K562 (cell line): ENCODE measurements around the gene RPL27. TPM values are rescaled to one million over a fixed set of nuclear protein-coding genes. Genes with fewer than 3 reads are reported as not detected.

Source experiments
- ATAC-seq: fragments of 200-7000 bp; cut with Tn5 transposase; 3 replicates; pipeline ENCODE4 v1.9.1; 2020; ENCODE audit warnings: moderate library complexity
- BruUV-seq: library from RNA; stranded (reverse); fragments of 400-500 nt; replicated peaks from 2 replicates; lab custom pipeline; 2021; lab: Mats Ljungman, UMichigan
- CTCF ChIA-PET: fragments of 300-600 bp; formaldehyde crosslinking; extraction: SDS; loops from one replicate; lab custom pipeline; 2021; ENCODE audit warnings: low intra/inter-chr PET ratio; lab: Yijun Ruan, JAX
- POLR2A ChIA-PET: fragments of 300-600, 350-650 bp; sonication (Branson Sonifier 250); formaldehyde crosslinking; extraction: SDS; loops from one replicate; lab custom pipeline; 2021; ENCODE audit warnings: antibody characterized with exemption, inconsistent platforms; lab: Yijun Ruan, JAX
- DNase-seq, 4 experiments: peaks; one replicate each; pipeline versions ENCODE4 v3.0.0 to v3.0.0-alpha.2; 2011 to 2018; ENCODE audit warnings: low spot score in 3 of 4, mixed read lengths in 3 of 4; ENCODE audit errors: extremely low read depth in 1 of 4
- FAIRE-seq: peaks from 2 replicates; lab custom pipeline; 2011; peaks lifted over from hg19 to GRCh38; lab: Jason Lieb, UNC
- H2AFZ ChIP-seq: 2 replicates; pipeline ENCODE4 v1.6.0; 2011; ENCODE audit warnings: low read depth, low read length, control low read depth, inconsistent platforms
- H3K27ac ChIP-seq: fragments of 200-600 bp; 3 replicates; pipeline ENCODE4 v1.8.0; 2011; ENCODE audit warnings: low read depth, mild to moderate bottlenecking, control low read depth, inconsistent platforms, low read length, moderate library complexity, mixed read lengths; ENCODE audit errors: extremely low read depth
- H3K27me3 ChIP-seq, 2 experiments: fragments of 300-600 bp in 1 of 2; 2 replicates in 1 of 2; 3 replicates in 1 of 2; pipeline versions ENCODE4 v1.6.0 to v1.8.0; 2011; ENCODE audit warnings: inconsistent platforms in 2 of 2, low read length in 2 of 2, mild to moderate bottlenecking in 1 of 2, mixed read lengths in 1 of 2, moderate library complexity in 1 of 2; ENCODE audit not compliant: control insufficient read depth in 2 of 2, insufficient read depth in 2 of 2
- H3K36me3 ChIP-seq: fragments of 300-600 bp; 3 replicates; pipeline ENCODE4 v1.8.0; 2011; ENCODE audit warnings: mild to moderate bottlenecking, low read length, inconsistent platforms; ENCODE audit not compliant: control insufficient read depth, insufficient read depth
- H3K4me1 ChIP-seq, 2 experiments: fragments of 200-600 bp in 1 of 2; replicated peaks in 1 of 2; 2 replicates in 1 of 2; 3 replicates in 1 of 2; pipeline versions ENCODE4 v1.5.1 to v1.8.0; 2011; ENCODE audit warnings: inconsistent platforms in 2 of 2, low read length in 2 of 2, mild to moderate bottlenecking in 1 of 2, mixed read lengths in 1 of 2, moderate library complexity in 1 of 2; ENCODE audit not compliant: control insufficient read depth in 2 of 2, insufficient read depth in 2 of 2
- H3K4me2 ChIP-seq: 2 replicates; pipeline ENCODE4 v1.6.1; 2011; ENCODE audit warnings: low read length, control low read depth, inconsistent platforms, mixed read lengths; ENCODE audit not compliant: insufficient read depth
- H3K4me3 ChIP-seq: fragments of 200-600 bp; sonication (generic), shearing (Covaris generic); 2 replicates; pipeline ENCODE4 v1.5.1; 2016; ENCODE audit warnings: control low read depth, inconsistent platforms
- H3K79me2 ChIP-seq: fragments of 200-600 bp; 3 replicates; pipeline ENCODE4 v1.8.0; 2011; ENCODE audit warnings: low read length, inconsistent platforms; ENCODE audit not compliant: control insufficient read depth, insufficient read depth
- H3K9ac ChIP-seq, 2 experiments: 2 replicates each; pipeline versions ENCODE4 v1.6.0 to v1.6.1; 2011; ENCODE audit warnings: low read depth in 2 of 2, low read length in 2 of 2, control low read depth in 1 of 2, inconsistent platforms in 1 of 2, mild to moderate bottlenecking in 1 of 2, mixed read lengths in 1 of 2; ENCODE audit not compliant: insufficient read depth in 1 of 2
- H3K9me1 ChIP-seq: one replicate; pipeline ENCODE4 v1.6.0; 2011; ENCODE audit warnings: inconsistent platforms, mild to moderate bottlenecking, low read length, moderate library complexity; ENCODE audit not compliant: control insufficient read depth, insufficient read depth
- H3K9me3 ChIP-seq: replicated peaks from 2 replicates; pipeline ENCODE4 v1.5.1; 2011; ENCODE audit warnings: low read depth, low read length, inconsistent platforms; ENCODE audit not compliant: control insufficient read depth, insufficient read depth
- H4K20me1 ChIP-seq: replicated peaks from 2 replicates; pipeline ENCODE4 v1.6.1; 2011; ENCODE audit warnings: low read length, inconsistent platforms, mixed read lengths; ENCODE audit not compliant: control insufficient read depth, insufficient read depth
- CHD4 ChIP-seq: fragments of 200-600 bp; sonication (generic); IDR thresholded peaks from 3 replicates; pipeline ENCODE4 v1.6.1; 2012; ENCODE audit warnings: low read depth, mild to moderate bottlenecking, mixed read lengths, low read length, inconsistent platforms; ENCODE audit not compliant: insufficient read depth, insufficient replicate concordance, poor library complexity, severe bottlenecking
- KAT8 ChIP-seq: fragments of 450-650 bp; IDR thresholded peaks from 2 replicates; pipeline ENCODE4 v1.6.1; 2016; ENCODE audit warnings: low read depth, mild to moderate bottlenecking
- WGBS: fragments of 100-300 bp; shearing (Covaris generic); methylation state at CpG from one replicate; pipeline ENCODE4 v1.1.6; 2016; ENCODE audit warnings: low coverage, mixed read lengths; ENCODE audit not compliant: insufficient coverage; ENCODE audit errors: missing lambda C conversion rate; 5-methylcytosine and 5-hydroxymethylcytosine counted together
- in situ Hi-C: fragments of 300-500 bp; cut with MboI; formaldehyde crosslinking; loops from 4 replicates; pipeline ENCODE4 v1.15.0; 2018; ENCODE audit warnings: inconsistent platforms, mixed read lengths
- intact Hi-C: fragments of 100-400 bp; cut with micrococcal nuclease; formaldehyde crosslinking; loops from 2 replicates; pipeline ENCODE4 v1.14.2; 2022
- polyA plus RNA-seq, 8 experiments: library from polyadenylated mRNA; depleted of rRNA in 4 of 8; stranded (reverse) in 5 of 8; unstranded in 3 of 8; fragments of >200 nt; fragmentation: Nextera tagmentation in 2 of 8; fragmentation: Illumina TruSeq in 1 of 8; extraction: Ambion mirVana in 2 of 8; extraction: Trizol in 1 of 8; gene quantifications; 2 replicates each; pipeline versions ENCODE4 v1.2.1 to v1.2.3, GENCODE V29; 2011 to 2014; ENCODE audit warnings: inconsistent platforms in 1 of 8, missing spikeins in 1 of 8
- total RNA-seq, 7 experiments: library from RNA; depleted of rRNA in 6 of 7; stranded (reverse); fragments of >200 nt in 6 of 7; fragmentation: Illumina TruSeq in 2 of 7; extraction: Trizol in 2 of 7; gene quantifications; 2 replicates each; pipeline versions ENCODE4 v1.2.1 to v1.2.3, GENCODE V29; 2011 to 2021; ENCODE audit warnings: low replicate concordance in 1 of 7
- TF ChIP-seq, protein P1 (sequence below): fragments of 250-450 bp; sonication (Bioruptor Pico); IDR thresholded peaks from 2 replicates; pipeline ENCODE4 v1.4.0; 2020; ENCODE audit warnings: borderline replicate concordance
- TF ChIP-seq, protein P2 (sequence below): fragments of 450-650 bp; formaldehyde crosslinking; conservative IDR thresholded peaks from 2 replicates; pipeline ENCODE4 v1.4.0; 2022; ENCODE audit warnings: mild to moderate bottlenecking, missing genetic modification characterization
- TF ChIP-seq, protein P3 (sequence below): fragments of 250-450 bp; sonication (Bioruptor Pico); IDR thresholded peaks from 2 replicates; pipeline ENCODE4 v1.5.0; 2021; ENCODE audit warnings: mild to moderate bottlenecking, moderate library complexity
- TF ChIP-seq, protein P4 (sequence below): IDR thresholded peaks from 2 replicates; pipeline ENCODE4 v1.6.1; 2011; ENCODE audit warnings: borderline replicate concordance, low read depth, mild to moderate bottlenecking, moderate library complexity, low read length; ENCODE audit not compliant: insufficient read depth, poor library complexity, severe bottlenecking

Gene RPL27
- total and polyA plus RNA-seq, 9 of the 15 experiments (the other 6 are each of a cell fraction or from before 2014, with no cell fraction given) = 1,539 to 6,155 (median 3,710) TPM

DNA sequence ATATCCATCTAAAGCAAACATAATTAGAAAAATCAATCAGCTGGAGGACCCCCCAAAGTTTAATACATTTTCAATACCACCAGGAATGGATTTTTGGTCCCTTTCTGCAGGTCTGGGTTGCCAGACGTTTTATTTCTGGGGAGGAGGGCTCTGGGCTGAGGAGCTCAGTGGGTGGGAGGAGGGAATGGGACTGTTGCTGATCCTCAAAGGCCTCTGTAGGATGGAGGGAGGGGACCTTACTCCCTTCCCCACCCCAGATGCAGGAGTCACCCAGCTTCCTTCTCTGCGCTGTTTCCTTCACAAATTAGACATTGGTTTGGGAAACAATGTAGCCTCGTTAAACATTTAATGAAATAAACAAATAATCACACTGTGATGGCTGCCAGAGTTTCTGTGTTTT lies 33.4 kb downstream of the RPL27 start:
- Histone ChIP-seq H3K4me1 (peaks cover 5 to 18% of the 10 kb centered on the region in 2 experiments; a peak in 4 of 5 replicates), H3K9me3 (no peaks in the 10 kb centered on the region), H3K36me3 (no peaks in the 10 kb centered on the region), H3K9ac (no peak overlapping the region), H3K27me3 (no peaks in the 10 kb centered on the region), H3K9me1 (no peaks in the 10 kb centered on the region), H3K4me2 (no peak overlapping the region), H3K79me2 (no peaks in the 10 kb centered on the region), H2AFZ (no peak overlapping the region), H4K20me1 (no peaks in the 10 kb centered on the region), H3K4me3 (no peak overlapping the region)
- 37% methylated on average over 3 of the region's 3 CpGs for WGBS
- in situ Hi-C loops = no loop called here
- ATAC-seq (no peak), DNase-seq (no peak), FAIRE-seq (no peak)
- POLR2A ChIA-PET = interaction anchor here (0.6 to 1.8 kb wide), 6 partner anchors 8 to 284 kb away, joined by 3 to 7 read pairs (median 3); no protein-coding TSS in a partner anchor
- BruUV-seq = no TSS peak
- TF ChIP-seq, protein P1, sequence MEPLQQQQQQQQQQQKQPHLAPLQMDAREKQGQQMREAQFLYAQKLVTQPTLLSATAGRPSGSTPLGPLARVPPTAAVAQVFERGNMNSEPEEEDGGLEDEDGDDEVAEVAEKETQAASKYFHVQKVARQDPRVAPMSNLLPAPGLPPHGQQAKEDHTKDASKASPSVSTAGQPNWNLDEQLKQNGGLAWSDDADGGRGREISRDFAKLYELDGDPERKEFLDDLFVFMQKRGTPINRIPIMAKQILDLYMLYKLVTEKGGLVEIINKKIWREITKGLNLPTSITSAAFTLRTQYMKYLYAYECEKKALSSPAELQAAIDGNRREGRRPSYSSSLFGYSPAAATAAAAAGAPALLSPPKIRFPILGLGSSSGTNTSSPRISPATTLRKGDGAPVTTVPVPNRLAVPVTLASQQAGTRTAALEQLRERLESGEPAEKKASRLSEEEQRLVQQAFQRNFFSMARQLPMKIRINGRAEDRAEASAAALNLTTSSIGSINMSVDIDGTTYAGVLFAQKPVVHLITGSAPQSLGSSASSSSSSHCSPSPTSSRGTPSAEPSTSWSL (CRISPR knock-in tag) = no peak
- no peak for TF ChIP-seq CHD4
- TF ChIP-seq, protein P2, sequence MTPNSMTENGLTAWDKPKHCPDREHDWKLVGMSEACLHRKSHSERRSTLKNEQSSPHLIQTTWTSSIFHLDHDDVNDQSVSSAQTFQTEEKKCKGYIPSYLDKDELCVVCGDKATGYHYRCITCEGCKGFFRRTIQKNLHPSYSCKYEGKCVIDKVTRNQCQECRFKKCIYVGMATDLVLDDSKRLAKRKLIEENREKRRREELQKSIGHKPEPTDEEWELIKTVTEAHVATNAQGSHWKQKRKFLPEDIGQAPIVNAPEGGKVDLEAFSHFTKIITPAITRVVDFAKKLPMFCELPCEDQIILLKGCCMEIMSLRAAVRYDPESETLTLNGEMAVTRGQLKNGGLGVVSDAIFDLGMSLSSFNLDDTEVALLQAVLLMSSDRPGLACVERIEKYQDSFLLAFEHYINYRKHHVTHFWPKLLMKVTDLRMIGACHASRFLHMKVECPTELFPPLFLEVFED = no peak
- TF ChIP-seq KAT8 = no peak
- TF ChIP-seq, protein P3, sequence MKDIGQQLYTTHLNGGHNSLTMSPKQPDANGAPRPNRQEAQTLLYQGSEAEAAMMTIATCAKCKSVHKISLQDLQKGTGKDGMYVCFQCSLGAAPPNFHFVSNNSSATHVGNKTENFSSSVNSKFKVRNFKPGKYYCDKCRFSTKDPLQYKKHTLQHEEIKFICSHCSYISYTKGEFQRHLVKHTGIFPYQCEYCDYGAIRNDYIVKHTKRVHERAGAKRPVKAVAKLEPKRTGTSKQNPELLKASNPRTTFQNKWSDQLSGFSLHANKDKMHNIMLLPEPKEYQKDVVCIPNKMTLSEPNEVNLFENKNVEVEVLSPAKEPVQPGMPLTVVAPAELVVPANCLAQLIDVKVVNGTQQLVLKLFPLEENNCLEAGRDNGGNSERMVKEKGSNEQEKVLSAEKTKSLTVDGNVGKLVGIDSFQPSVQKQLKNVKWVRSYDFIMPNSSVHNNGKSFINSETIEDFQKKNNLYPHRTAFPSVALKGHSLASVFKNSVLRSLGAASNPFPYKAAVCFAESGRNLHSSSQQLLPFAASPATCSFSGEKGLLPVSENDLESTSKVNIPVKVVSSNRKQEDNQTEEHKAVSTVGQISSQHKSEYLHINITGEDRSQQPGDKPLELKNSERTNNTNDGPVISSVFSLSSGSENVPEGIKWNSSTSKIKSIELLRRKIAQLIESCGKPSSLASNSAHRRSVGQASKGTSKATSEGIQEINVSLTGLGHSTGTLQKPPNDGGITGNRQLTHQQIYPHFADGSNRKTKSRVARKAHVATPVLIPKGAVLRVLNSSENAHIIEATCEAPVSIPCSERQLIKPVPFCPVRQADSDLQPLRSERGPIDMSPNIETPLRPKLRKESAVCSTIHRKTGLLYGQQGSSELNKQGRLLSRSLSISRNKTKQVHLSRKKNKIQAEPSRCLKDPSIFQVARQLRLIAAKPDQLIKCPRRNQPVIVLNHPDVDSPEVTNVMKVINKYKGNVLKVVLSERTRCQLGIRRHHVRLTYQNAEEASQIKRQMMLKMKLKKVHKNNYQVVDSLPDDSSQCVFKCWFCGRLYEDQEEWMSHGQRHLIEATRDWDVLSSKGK (CRISPR knock-in tag) = no peak
- TF ChIP-seq, protein P4, sequence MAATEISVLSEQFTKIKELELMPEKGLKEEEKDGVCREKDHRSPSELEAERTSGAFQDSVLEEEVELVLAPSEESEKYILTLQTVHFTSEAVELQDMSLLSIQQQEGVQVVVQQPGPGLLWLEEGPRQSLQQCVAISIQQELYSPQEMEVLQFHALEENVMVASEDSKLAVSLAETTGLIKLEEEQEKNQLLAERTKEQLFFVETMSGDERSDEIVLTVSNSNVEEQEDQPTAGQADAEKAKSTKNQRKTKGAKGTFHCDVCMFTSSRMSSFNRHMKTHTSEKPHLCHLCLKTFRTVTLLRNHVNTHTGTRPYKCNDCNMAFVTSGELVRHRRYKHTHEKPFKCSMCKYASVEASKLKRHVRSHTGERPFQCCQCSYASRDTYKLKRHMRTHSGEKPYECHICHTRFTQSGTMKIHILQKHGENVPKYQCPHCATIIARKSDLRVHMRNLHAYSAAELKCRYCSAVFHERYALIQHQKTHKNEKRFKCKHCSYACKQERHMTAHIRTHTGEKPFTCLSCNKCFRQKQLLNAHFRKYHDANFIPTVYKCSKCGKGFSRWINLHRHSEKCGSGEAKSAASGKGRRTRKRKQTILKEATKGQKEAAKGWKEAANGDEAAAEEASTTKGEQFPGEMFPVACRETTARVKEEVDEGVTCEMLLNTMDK = no peak
- TF ChIP-seq, all 486 proteins: peak for 0
- no peak overlapping the region for H3K27ac ChIP-seq
- intact Hi-C loops = no loop called here
- CTCF ChIA-PET = no interaction called here
